B cell (primary cell): ENCODE measurements around the gene ELK3. TPM values are rescaled to one million over a fixed set of nuclear protein-coding genes. Genes with fewer than 3 reads are reported as not detected.
A peak's percentile ranks its signal among the peaks of the same experiment; 100 is the strongest.

ENCODE experiments used
- ATAC-seq: fragments of 200-7000 bp; cut with Tn5 transposase; one replicate; pipeline ENCODE4 v1.10.0; 2021; ENCODE audit warnings: low read depth, mild to moderate bottlenecking, moderate number of reproducible peaks, moderate library complexity
- CTCF ChIA-PET: fragments of 350-600 bp; sonication (Branson Sonifier 250); formaldehyde crosslinking; loops from one replicate; lab custom pipeline; 2021; ENCODE audit warnings: antibody characterized with exemption, inconsistent platforms; lab: Charles Lee
- POLR2A ChIA-PET: fragments of 350-600 bp; sonication (Branson Sonifier 250); formaldehyde crosslinking; loops from one replicate; lab custom pipeline; 2021; ENCODE audit warnings: antibody characterized with exemption; lab: Charles Lee
- DNase-seq: peaks from one replicate; pipeline ENCODE4 v3.0.0; 2013
- H2AFZ ChIP-seq: 2 replicates; pipeline ENCODE4 v1.6.1; 2012; ENCODE audit warnings: mild to moderate bottlenecking, low read depth, low read length; ENCODE audit not compliant: insufficient read depth, poor library complexity, severe bottlenecking
- H3K27ac ChIP-seq, 2 donors: 1 replicate in 1 of 2; 2 replicates in 1 of 2; pipeline ENCODE4 v1.5.1; 2012 to 2013; ENCODE audit warnings: low read length in 2 of 2, mild to moderate bottlenecking in 2 of 2, moderate library complexity in 1 of 2
- H3K27me3 ChIP-seq, 4 experiments: fragments of 200-600 bp in 1 of 4; sonication (generic) in 1 of 4; replicated peaks in 1 of 4; 1 replicate in 2 of 4; 2 replicates in 2 of 4; pipeline versions ENCODE4 v1.6.1 to v1.7.0; 2013 to 2016; ENCODE audit warnings: low read length in 3 of 4, mild to moderate bottlenecking in 2 of 4, mixed read lengths in 1 of 4, moderate library complexity in 1 of 4; ENCODE audit not compliant: insufficient read depth in 4 of 4, control insufficient read depth in 3 of 4; ENCODE audit errors: control extremely low read depth in 1 of 4
- H3K36me3 ChIP-seq, 2 experiments: replicated peaks in 1 of 2; 1 replicate in 1 of 2; 2 replicates in 1 of 2; pipeline versions ENCODE4 v1.6.1 to v1.7.1; 2013; ENCODE audit warnings: low read length in 1 of 2; ENCODE audit not compliant: insufficient read depth in 2 of 2, control insufficient read depth in 1 of 2; ENCODE audit errors: control extremely low read depth in 1 of 2, extremely low read depth in 1 of 2
- H3K4me1 ChIP-seq, 2 donors: fragments of 200-600 bp in 1 of 2; sonication (generic) in 1 of 2; 1 replicate in 1 of 2; 2 replicates in 1 of 2; pipeline versions ENCODE4 v1.5.1 to v1.6.1; 2013 to 2017; ENCODE audit warnings: low read length in 2 of 2; ENCODE audit not compliant: control insufficient read depth in 2 of 2, insufficient read depth in 2 of 2
- H3K4me2 ChIP-seq: replicated peaks from 2 replicates; pipeline ENCODE3; 2012; ENCODE audit warnings: mild to moderate bottlenecking, low read depth, low read length; ENCODE audit not compliant: poor library complexity, severe bottlenecking
- H3K4me3 ChIP-seq, 5 experiments: fragments of 200-600 bp in 1 of 5; sonication (generic) in 1 of 5; 1 replicate in 3 of 5; 2 replicates in 2 of 5; pipeline versions ENCODE4 v1.5.1 to v1.7.0; 2011 to 2016; ENCODE audit warnings: low read length in 4 of 5, mild to moderate bottlenecking in 4 of 5, low read depth in 2 of 5, control low read depth in 1 of 5, moderate library complexity in 1 of 5; ENCODE audit not compliant: insufficient read depth in 1 of 5; ENCODE audit errors: control extremely low read depth in 1 of 5, extremely low read depth in 1 of 5
- H3K79me2 ChIP-seq: fragments of 200-600 bp; sonication (generic); one replicate; pipeline ENCODE4 v1.6.0; 2016; ENCODE audit warnings: low read length; ENCODE audit not compliant: control insufficient read depth, insufficient read depth
- H3K9ac ChIP-seq: fragments of 200-600 bp; sonication (generic); 2 replicates; pipeline ENCODE4 v1.6.1; 2017; ENCODE audit warnings: mild to moderate bottlenecking, low read length, moderate library complexity
- H3K9me3 ChIP-seq, 3 donors: one replicate each; pipeline versions ENCODE4 v1.6.1 to v1.7.1; 2013; ENCODE audit warnings: low read length in 2 of 3; ENCODE audit not compliant: control insufficient read depth in 2 of 3, insufficient read depth in 1 of 3; ENCODE audit errors: control extremely low read depth in 1 of 3
- H4K20me1 ChIP-seq: 2 replicates; pipeline ENCODE4 v1.6.0; 2012; ENCODE audit warnings: mild to moderate bottlenecking, low read length; ENCODE audit not compliant: insufficient read depth, control insufficient read depth, poor library complexity, severe bottlenecking
- H3K27ac Mint-ChIP-seq: one replicate; pipeline ENCODE4 v1.8.0; 2021; ENCODE audit warnings: mixed read lengths
- H3K27me3 Mint-ChIP-seq: one replicate; pipeline ENCODE4 v1.8.0; 2021; ENCODE audit warnings: mixed read lengths
- H3K4me1 Mint-ChIP-seq: one replicate; pipeline ENCODE4 v1.8.0; 2021; ENCODE audit warnings: mixed read lengths
- H3K4me3 Mint-ChIP-seq: one replicate; pipeline ENCODE4 v1.8.0; 2021; ENCODE audit warnings: mixed read lengths
- H3K9me3 Mint-ChIP-seq: one replicate; pipeline ENCODE4 v1.8.0; 2022; ENCODE audit warnings: mixed read lengths; ENCODE audit not compliant: insufficient read depth
- CTCF ChIP-seq: fragments of 200-600 bp; IDR thresholded peaks from one replicate; pipeline ENCODE4 v1.8.0; 2022; ENCODE audit warnings: antibody characterized with exemption, mild to moderate bottlenecking
- EZH2 ChIP-seq: IDR thresholded peaks from 2 replicates; pipeline ENCODE4 v1.6.1; 2012; ENCODE audit warnings: borderline replicate concordance, low read depth, mild to moderate bottlenecking, moderate library complexity, low read length; ENCODE audit not compliant: insufficient read depth, poor library complexity, severe bottlenecking
- WGBS: methylation state at CpG from one replicate; pipeline ENCODE4 v1.1.5; 2013; ENCODE audit warnings: missing lambda C conversion rate; ENCODE audit not compliant: insufficient coverage; 5-methylcytosine and 5-hydroxymethylcytosine counted together
- intact Hi-C: fragments of 100-400 bp; cut with micrococcal nuclease; formaldehyde crosslinking; loops from one replicate; pipeline ENCODE4 v1.10.0; 2022
- polyA plus RNA-seq: library from polyadenylated mRNA; depleted of rRNA; stranded (reverse); fragments of >200 nt; gene quantifications from 2 replicates; pipeline ENCODE4 v1.2.3, GENCODE V29; 2012
- total RNA-seq, 2 donors: library from RNA; stranded (reverse); fragments of 120-200 nt in 1 of 2; gene quantifications; 1 replicate in 1 of 2; 2 replicates in 1 of 2; pipeline versions ENCODE4 v1.2.3 to v1.2.4, GENCODE V29; 2013 to 2022

The ELK3 gene
- total and polyA plus RNA-seq, 2 donors (not counting 1 experiment from before 2014, with no cell fraction given): 10.5 to 87.1 TPM

- Histone ChIP-seq H3K4me3 (peak overlapping the region in 3 of 5 experiments; percentile 15 to 51 (median 34)), H3K4me2 (peak overlapping the region; percentile 74), H3K27ac (peak overlapping the region; percentile 38 to 68), H3K36me3 (no peaks in the 10 kb centered on the region), H3K79me2 (peaks cover 72% of the 10 kb centered on the region), H3K9me3 (no peaks in the 10 kb centered on the region), H3K4me1 (peaks cover 92 to 95% of the 10 kb centered on the region in 2 donors), H3K9ac (peak overlapping the region; percentile 43), H2AFZ (peak overlapping the region; percentile 62), H4K20me1 (peaks cover 6% of the 10 kb centered on the region), H3K27me3 (no peaks in the 10 kb centered on the region)
- ChIA-PET CTCF (interaction anchor here (0.7 to 9.9 kb wide), 8 partner anchors 15 to 189 kb away, joined by 3 to 200 read pairs (median 4); no protein-coding TSS in a partner anchor), POLR2A (interaction anchor here (0.6 to 7.2 kb wide), 4 partner anchors 15 to 304 kb away, joined by 4 to 44 read pairs (median 4); no protein-coding TSS in a partner anchor)
- peak overlapping the region; percentile 87 for H3K4me3 Mint-ChIP-seq
- intact Hi-C loops: no loop called here
- no peaks in the 10 kb centered on the region for H3K9me3 Mint-ChIP-seq
- TF ChIP-seq EZH2: no peak
- no peak for TF ChIP-seq CTCF
- no peaks in the 10 kb centered on the region for H3K27me3 Mint-ChIP-seq
- H3K27ac Mint-ChIP-seq: peak overlapping the region; percentile 94
- ATAC-seq: no peak
- DNase-seq: peak; percentile 65
- peaks cover 89% of the 10 kb centered on the region for H3K4me1 Mint-ChIP-seq
- 28% methylated on average over 12 of the region's 19 CpGs for WGBS
These were observed 16.3 kb downstream of the ELK3 start for GRCh38 chr12:96210376-96211055.

- H3K27ac ChIP-seq: peak overlapping the region; percentile 22 to 63
- peaks cover 0 to 9% of the 10 kb centered on the region in 2 experiments for H3K36me3 ChIP-seq
- no peak overlapping the region for H2AFZ ChIP-seq
- Mint-ChIP-seq H3K4me1 (peaks cover 78% of the 10 kb centered on the region), H3K9me3 (no peaks in the 10 kb centered on the region), H3K27ac (peak overlapping the region; percentile 80), H3K4me3 (peak overlapping the region; percentile 57), H3K27me3 (no peaks in the 10 kb centered on the region)
- peaks cover 77% of the 10 kb centered on the region for H3K79me2 ChIP-seq
- peak overlapping the region; percentile 24 for H3K9ac ChIP-seq
- H3K4me2 ChIP-seq: peak overlapping the region; percentile 67
- intact Hi-C loops: no loop called here
- H4K20me1 ChIP-seq: peaks cover 15% of the 10 kb centered on the region
- ATAC-seq (no peak), DNase-seq (peak; percentile 40)
- CTCF ChIA-PET: interaction anchor here (0.6 to 9.9 kb wide), 13 partner anchors 10 to 305 kb away, joined by 3 to 200 read pairs (median 5); no protein-coding TSS in a partner anchor
- WGBS: 10% methylated on average over 1 of the region's 3 CpGs
- POLR2A ChIA-PET: interaction anchor here (7.2 kb wide), 1 partner anchor 17 kb away, joined by 44 read pairs; no protein-coding TSS in a partner anchor
- no peaks in the 10 kb centered on the region for H3K27me3 ChIP-seq
- no peak for TF ChIP-seq CTCF
- TF ChIP-seq EZH2: no peak
- H3K4me3 ChIP-seq: no peak overlapping the region
- peaks cover 80 to 83% of the 10 kb centered on the region in 2 donors for H3K4me1 ChIP-seq
- H3K9me3 ChIP-seq: no peaks in the 10 kb centered on the region
These were observed 17.8 kb downstream of the ELK3 start for GRCh38 chr12:96211988-96212387.
